ENCODE results near the gene KCTD18. TPM values are rescaled to one million over a fixed set of nuclear protein-coding genes. Genes with fewer than 3 reads are reported as not detected.

KCTD18 gene
- total and polyA plus RNA-seq, 2 of the 8 experiments (the other 6 are each of a cell fraction or from before 2014, with no cell fraction given): 1.6 to 3.1 TPM

- TF ChIP-seq SP1 (IDR thresholded peaks at IDR 0.05; ENCODE audit: low read depth, low read length): no peak
These were observed 15.6 kb upstream of the KCTD18 start (continued) for GRCh38 chr2:200525551-200525881.
